Measurements from ENCODE around the gene TM4SF4. TPM values are rescaled to one million over a fixed set of nuclear protein-coding genes. Genes with fewer than 3 reads are reported as not detected.

Gene TM4SF4
- total and polyA plus RNA-seq, 2 of the 8 experiments (the other 6 are each of a cell fraction or from before 2014, with no cell fraction given) = not detected

- Histone ChIP-seq H3K79me1 (ENCODE audit: low read depth, low read length) (no peaks in the 10 kb centered on the region), H2BK15ac (ENCODE audit: low read length) (no peak overlapping the region), H2BK20ac (ENCODE audit: low read length) (no peak overlapping the region), H4K8ac (ENCODE audit: extremely low read depth, insufficient read depth, low read length) (no peak overlapping the region), H3K79me2 (ENCODE audit: control insufficient read depth in 1 of 2, insufficient read depth in 2 of 2, low read length in 2 of 2) (no peaks in the 10 kb centered on the region; a peak in 1 of 4 replicates), H2AFZ (ENCODE audit: low read length) (peak overlapping the region; percentile 97), H4K20me1 (replicated peaks in 1 of 2; ENCODE audit: control insufficient read depth in 1 of 2, insufficient read depth in 2 of 2, low read length in 2 of 2) (no peaks in the 10 kb centered on the region), H3K14ac (ENCODE audit: insufficient read length) (no peak overlapping the region), H3K4ac (replicated peaks; ENCODE audit: insufficient read length, low read depth, low read length) (no peak overlapping the region), H4K5ac (ENCODE audit: insufficient read length, low read depth, low read length) (no peak overlapping the region), H2BK5ac (ENCODE audit: low read depth, low read length) (no peak overlapping the region), H3K27me3 (replicated peaks in 1 of 4; ENCODE audit: control insufficient read depth in 3 of 4, extremely low read depth in 1 of 4, insufficient read depth in 3 of 4, low read length in 3 of 4) (no peaks in the 10 kb centered on the region), H3K9me3 (ENCODE audit: insufficient read depth in 2 of 2, low read depth in 1 of 2, low read length in 1 of 2) (no peaks in the 10 kb centered on the region), H3K4me2 (ENCODE audit: insufficient read depth in 1 of 2, low read depth in 2 of 2, low read length in 2 of 2) (no peak overlapping the region), H3K18ac (ENCODE audit: extremely low read depth, low read length) (no peak overlapping the region), H3K36me3 (ENCODE audit: control insufficient read depth in 2 of 4, insufficient read depth in 4 of 4, low read length in 3 of 4) (no peaks in the 10 kb centered on the region), H2AK5ac (ENCODE audit: low read depth, low read length) (no peak overlapping the region), H3K9ac (replicated peaks in 1 of 4; ENCODE audit: extremely low read depth in 1 of 4, low read depth in 3 of 4, low read length in 3 of 4) (no peak overlapping the region), H3K27ac (ENCODE audit: low read depth, low read length) (no peak overlapping the region), H3K4me3 (ENCODE audit: extremely low read depth in 1 of 4, insufficient read depth in 2 of 4, low read depth in 3 of 4, low read length in 4 of 4) (no peak overlapping the region), H3K23me2 (ENCODE audit: low read depth, low read length) (no peaks in the 10 kb centered on the region), H3K56ac (replicated peaks; ENCODE audit: insufficient read length, low read depth, low read length) (no peak overlapping the region), H2BK120ac (replicated peaks; ENCODE audit: low read depth, low read length) (no peak overlapping the region), H4K91ac (replicated peaks; ENCODE audit: insufficient read length, low read length) (no peak overlapping the region), H3K4me1 (replicated peaks in 1 of 4; ENCODE audit: control insufficient read depth in 3 of 4, insufficient read depth in 4 of 4, low read length in 3 of 4) (peaks cover 0 to 3% (median under 1%) of the 10 kb centered on the region in 4 experiments; a peak in 3 of 7 replicates), H2BK12ac (ENCODE audit: low read depth, low read length) (no peak overlapping the region), H3K23ac (ENCODE audit: insufficient read length) (no peak overlapping the region)
- TF ChIP-seq SUZ12 (IDR thresholded peaks at IDR 0.05; ENCODE audit: low read length) = no peak
- TF ChIP-seq KDM1A (IDR thresholded peaks at IDR 0.05; ENCODE audit: borderline replicate concordance, low read length) = peak; percentile 52; the same call in 1 of the 2 replicates
- 82% methylated on average over 8 of the region's 8 CpGs; no CpG with 5 or more reads in 1 of the 2 experiments for WGBS, 2 experiments (ENCODE audit: extremely low coverage in 1 of 2, insufficient coverage in 1 of 2, insufficient read length in 1 of 2, insufficient replicate concordance in 2 of 2, low coverage in 1 of 2, low lambda C conversion rate in 2 of 2, missing lambda C conversion rate in 1 of 2)
- FAIRE-seq = no peak
- no peak for DNase-seq (ENCODE audit: low read depth in 1 of 2, low spot score in 2 of 2)
- ChIA-PET CTCF (ENCODE audit: partially characterized antibody) (interaction anchor here (0.6 to 11.3 kb wide), 23 partner anchors 8 to 531 kb away, joined by 3 to 107 read pairs (median 3); partner anchors contain the start of gene TM4SF4), POLR2A (ENCODE audit: partially characterized antibody) (interaction anchor here (0.6 kb wide), 1 partner anchor 120 kb away, joined by 3 read pairs; no protein-coding TSS in a partner anchor)
Observed at GRCh38 chr3:149493315-149494021, 19.0 kb downstream of the TM4SF4 start.

Measured in H1 (cell line).